Type B pancreatic cell (in vitro differentiated cells): ENCODE data around the gene ACSL5. TPM values are rescaled to one million over a fixed set of nuclear protein-coding genes. Genes with fewer than 3 reads are reported as not detected.

ENCODE experiments used
- DNase-seq: peaks from one replicate; pipeline ENCODE4 v3.0.0; 2021; ENCODE audit warnings: mixed read lengths; ENCODE audit not compliant: unreplicated experiment; ENCODE audit errors: extremely low spot score
- H3K27ac Mint-ChIP-seq: 2 replicates; pipeline ENCODE4 v1.8.0; 2021; ENCODE audit warnings: mild to moderate bottlenecking, mixed read lengths
- H3K27me3 Mint-ChIP-seq: 2 replicates; pipeline ENCODE4 v1.8.0; 2021; ENCODE audit warnings: mixed read lengths
- H3K36me3 Mint-ChIP-seq: 2 replicates; pipeline ENCODE4 v1.8.0; 2021; ENCODE audit warnings: mixed read lengths
- H3K4me1 Mint-ChIP-seq: one replicate; pipeline ENCODE4 v1.8.0; 2021; ENCODE audit warnings: mixed read lengths; ENCODE audit not compliant: unreplicated experiment
- H3K4me3 Mint-ChIP-seq: 2 replicates; pipeline ENCODE4 v1.8.0; 2021; ENCODE audit warnings: mild to moderate bottlenecking, mixed read lengths
- H3K9me3 Mint-ChIP-seq: 2 replicates; pipeline ENCODE4 v1.8.0; 2021; ENCODE audit warnings: mixed read lengths
- CTCF ChIP-seq: fragments of 200-600 bp; sonication (generic); conservative IDR thresholded peaks from 2 replicates; pipeline ENCODE4 v1.5.0; 2021; ENCODE audit warnings: antibody characterized with exemption, mild to moderate bottlenecking
- total RNA-seq: library from RNA; stranded (reverse); gene quantifications from 2 replicates; pipeline ENCODE4 v1.2.1, GENCODE V29; 2021; ENCODE audit warnings: low replicate concordance

ACSL5 gene
- total RNA-seq, 1 donor from 2014 or later, result 13.9 TPM

DNA sequence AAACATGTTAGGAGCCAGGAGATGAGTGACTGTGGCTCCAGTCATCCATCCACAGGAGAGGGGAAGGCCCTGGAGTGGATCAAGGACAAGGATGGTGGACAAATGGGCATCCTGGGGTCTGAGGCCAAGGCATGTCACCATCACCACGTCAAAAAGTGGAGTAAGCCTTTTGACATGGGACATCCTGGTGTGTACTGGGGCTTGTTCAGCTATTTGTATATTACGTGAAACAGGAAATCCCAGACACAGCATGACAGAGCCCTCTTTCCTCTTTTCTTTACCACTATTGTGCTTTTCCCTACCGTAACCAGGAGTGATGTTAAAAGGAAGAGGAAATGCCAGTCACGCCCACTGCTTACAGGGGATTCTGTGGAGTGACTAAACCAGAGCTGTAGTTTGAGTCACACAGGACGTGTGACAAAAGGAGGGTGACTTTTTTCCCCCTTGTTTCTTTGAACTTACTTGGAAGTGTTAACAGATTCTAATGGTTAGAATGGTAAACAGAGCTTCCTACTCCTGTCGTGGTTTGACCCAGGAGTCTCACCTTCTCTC is 15.4 kb downstream of the ACSL5 start:
- no peak overlapping the region for H3K4me3 Mint-ChIP-seq
- H3K9me3 Mint-ChIP-seq, result no peaks in the 10 kb centered on the region
- H3K27ac Mint-ChIP-seq, result no peak overlapping the region
- peaks cover 5% of the 10 kb centered on the region for H3K4me1 Mint-ChIP-seq
- peaks cover 12% of the 10 kb centered on the region for H3K27me3 Mint-ChIP-seq
- no peak for DNase-seq
- no peak for TF ChIP-seq CTCF
- H3K36me3 Mint-ChIP-seq, result no peaks in the 10 kb centered on the region

- no peak overlapping the region for H3K4me3 Mint-ChIP-seq
- H3K27me3 Mint-ChIP-seq, result peaks cover 12% of the 10 kb centered on the region
- H3K27ac Mint-ChIP-seq, result no peak overlapping the region
- no peak for TF ChIP-seq CTCF
- no peaks in the 10 kb centered on the region for H3K36me3 Mint-ChIP-seq
- no peaks in the 10 kb centered on the region for H3K9me3 Mint-ChIP-seq
- H3K4me1 Mint-ChIP-seq, result no peaks in the 10 kb centered on the region
- no peak for DNase-seq
Observed at GRCh38 chr10:112390125-112390703, 16.3 kb downstream of the ACSL5 start.

DNA sequence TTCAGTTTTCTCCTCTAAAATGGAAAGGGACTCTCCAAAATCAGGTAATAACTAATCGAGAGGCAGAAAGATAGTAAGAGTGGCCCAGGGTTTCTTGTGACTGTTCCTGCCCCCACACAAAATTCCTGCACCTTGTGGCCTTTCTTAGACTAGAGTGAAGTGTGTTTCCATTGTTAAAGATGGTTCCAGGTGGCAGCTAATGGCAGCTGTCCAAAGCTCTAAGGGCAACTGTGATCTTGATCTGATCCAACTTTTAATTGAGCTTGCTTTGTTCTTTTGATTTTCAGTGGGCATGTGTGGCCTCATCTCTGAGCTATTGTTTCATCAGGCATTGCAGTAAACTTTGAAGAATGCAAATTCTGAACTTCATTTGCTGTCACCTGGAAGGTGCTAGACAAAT is 19.4 kb downstream of the ACSL5 start:
- Mint-ChIP-seq H3K4me1 (no peaks in the 10 kb centered on the region), H3K9me3 (no peaks in the 10 kb centered on the region), H3K27ac (no peak overlapping the region), H3K4me3 (no peak overlapping the region), H3K27me3 (peaks cover 12% of the 10 kb centered on the region), H3K36me3 (no peaks in the 10 kb centered on the region)
- no peak for DNase-seq
- TF ChIP-seq CTCF, result no peak

DNA sequence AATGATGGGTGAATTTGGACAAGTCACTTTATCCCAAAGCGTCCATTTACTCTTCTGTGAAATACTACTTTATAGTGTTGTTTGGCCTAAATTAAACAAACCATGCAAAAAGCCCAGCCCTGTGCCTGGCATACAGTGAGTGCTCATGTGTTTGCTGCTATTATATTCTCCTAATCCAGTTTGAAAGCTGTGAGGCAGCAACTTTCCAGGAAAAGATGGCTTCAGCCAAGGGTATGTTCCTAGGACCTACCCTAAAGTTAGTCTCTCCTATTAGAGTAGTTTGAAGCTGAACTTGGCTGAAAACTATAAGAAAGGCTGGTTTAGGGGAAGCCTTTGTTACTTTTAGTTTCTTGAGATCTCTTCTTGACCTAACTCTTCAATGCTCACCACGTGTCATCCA is 19.9 kb downstream of the ACSL5 start:
- no peaks in the 10 kb centered on the region for H3K9me3 Mint-ChIP-seq
- TF ChIP-seq CTCF, result no peak
- H3K27me3 Mint-ChIP-seq, result peaks cover 11% of the 10 kb centered on the region
- no peaks in the 10 kb centered on the region for H3K36me3 Mint-ChIP-seq
- no peak overlapping the region for H3K27ac Mint-ChIP-seq
- no peak overlapping the region for H3K4me3 Mint-ChIP-seq
- DNase-seq, result no peak
- no peaks in the 10 kb centered on the region for H3K4me1 Mint-ChIP-seq

DNA sequence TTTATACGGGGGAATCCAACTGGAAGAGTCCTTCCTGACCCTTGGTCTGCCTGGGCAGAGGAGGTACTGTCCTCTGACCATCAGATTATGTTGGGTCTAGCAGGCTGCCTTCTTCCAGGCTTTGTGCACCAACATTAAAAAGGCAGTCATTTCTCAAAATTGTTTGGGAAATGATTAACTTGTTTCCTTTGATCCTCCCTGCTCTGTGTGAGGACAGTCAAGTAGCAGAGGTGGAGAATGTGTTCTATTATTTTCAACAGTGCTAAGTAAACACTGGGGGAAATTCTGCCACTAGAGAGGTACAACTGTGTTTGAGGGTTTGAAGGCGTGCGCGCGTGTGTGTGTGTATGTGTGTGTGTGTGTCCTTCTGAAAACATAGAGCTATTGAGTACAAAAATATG is 20.6 kb downstream of the ACSL5 start:
- no peak for TF ChIP-seq CTCF
- no peaks in the 10 kb centered on the region for H3K9me3 Mint-ChIP-seq
- H3K27me3 Mint-ChIP-seq, result peaks cover 8% of the 10 kb centered on the region
- no peaks in the 10 kb centered on the region for H3K4me1 Mint-ChIP-seq
- DNase-seq, result no peak
- H3K27ac Mint-ChIP-seq, result no peak overlapping the region
- H3K36me3 Mint-ChIP-seq, result no peaks in the 10 kb centered on the region
- no peak overlapping the region for H3K4me3 Mint-ChIP-seq
